ENCODE results near the gene TSEN54. TPM values are rescaled to one million over a fixed set of nuclear protein-coding genes. Genes with fewer than 3 reads are reported as not detected.

Gene TSEN54
- total RNA-seq, 2 experiments from 2014 or later: 57.4 to 69.8 TPM

GRCh38 chr17:75509528-75510258 is 6.6 kb upstream of the TSEN54 start:
- ChIA-PET POLR2A (no interaction called here), CTCF (ENCODE audit: unreplicated experiment) (no interaction called here)
- Histone ChIP-seq H3K9me3 (ENCODE audit: low read length) (no peaks in the 10 kb centered on the region), H3K4me3 (ENCODE audit: low read depth, low read length, poor library complexity, severe bottlenecking) (no peak overlapping the region), H4K20me1 (ENCODE audit: insufficient read depth, low read length) (no peaks in the 10 kb centered on the region), H3K9me2 (ENCODE audit: insufficient read depth, low read length) (no peaks in the 10 kb centered on the region), H3K79me2 (ENCODE audit: insufficient read depth, low read depth, low read length) (no peaks in the 10 kb centered on the region), H3K4me2 (ENCODE audit: low read length) (no peak overlapping the region), H2AFZ (ENCODE audit: low read length) (no peak overlapping the region), H3K27ac (ENCODE audit: low read depth, low read length, poor library complexity, severe bottlenecking) (no peak overlapping the region), H3K4me1 (ENCODE audit: insufficient read depth, low read length, poor library complexity, severe bottlenecking) (no peaks in the 10 kb centered on the region), H3K36me3 (ENCODE audit: insufficient read depth, low read length) (no peaks in the 10 kb centered on the region)
- BruUV-seq (replicated peaks): no TSS peak
- intact Hi-C loops (cut with micrococcal nuclease; ENCODE audit: unreplicated experiment): no loop called here
- TF ChIP-seq EZH2phosphoT487 (IDR thresholded peaks at IDR 0.05; ENCODE audit: borderline replicate concordance, low read depth, low read length): no peak
- no peak for DNase-seq (ENCODE audit: low spot score)

GRCh38 chr17:75511270-75511609 is 5.1 kb upstream of the TSEN54 start:
- Histone ChIP-seq H3K36me3 (ENCODE audit: insufficient read depth, low read length) (no peaks in the 10 kb centered on the region), H3K9me2 (ENCODE audit: insufficient read depth, low read length) (no peaks in the 10 kb centered on the region), H3K4me3 (ENCODE audit: low read depth, low read length, poor library complexity, severe bottlenecking) (no peak overlapping the region), H2AFZ (ENCODE audit: low read length) (no peak overlapping the region), H3K27ac (ENCODE audit: low read depth, low read length, poor library complexity, severe bottlenecking) (no peak overlapping the region), H3K9me3 (ENCODE audit: low read length) (no peaks in the 10 kb centered on the region), H3K4me1 (ENCODE audit: insufficient read depth, low read length, poor library complexity, severe bottlenecking) (peaks cover 11% of the 10 kb centered on the region), H3K4me2 (ENCODE audit: low read length) (no peak overlapping the region), H4K20me1 (ENCODE audit: insufficient read depth, low read length) (no peaks in the 10 kb centered on the region), H3K79me2 (ENCODE audit: insufficient read depth, low read depth, low read length) (no peaks in the 10 kb centered on the region)
- CTCF ChIA-PET (ENCODE audit: unreplicated experiment): no interaction called here
- TF ChIP-seq CTCF (conservative IDR thresholded peaks at IDR 0.05; ENCODE audit: low read length) (no peak), EZH2phosphoT487 (IDR thresholded peaks at IDR 0.05; ENCODE audit: borderline replicate concordance, low read depth, low read length) (no peak)
- POLR2A ChIA-PET: interaction anchor here (0.5 kb wide), 1 partner anchor 82 kb away, joined by 3 read pairs; no protein-coding TSS in a partner anchor
- intact Hi-C loops (cut with micrococcal nuclease; ENCODE audit: unreplicated experiment): no loop called here
- DNase-seq (ENCODE audit: low spot score): no peak
- BruUV-seq (replicated peaks): no TSS peak

DNA sequence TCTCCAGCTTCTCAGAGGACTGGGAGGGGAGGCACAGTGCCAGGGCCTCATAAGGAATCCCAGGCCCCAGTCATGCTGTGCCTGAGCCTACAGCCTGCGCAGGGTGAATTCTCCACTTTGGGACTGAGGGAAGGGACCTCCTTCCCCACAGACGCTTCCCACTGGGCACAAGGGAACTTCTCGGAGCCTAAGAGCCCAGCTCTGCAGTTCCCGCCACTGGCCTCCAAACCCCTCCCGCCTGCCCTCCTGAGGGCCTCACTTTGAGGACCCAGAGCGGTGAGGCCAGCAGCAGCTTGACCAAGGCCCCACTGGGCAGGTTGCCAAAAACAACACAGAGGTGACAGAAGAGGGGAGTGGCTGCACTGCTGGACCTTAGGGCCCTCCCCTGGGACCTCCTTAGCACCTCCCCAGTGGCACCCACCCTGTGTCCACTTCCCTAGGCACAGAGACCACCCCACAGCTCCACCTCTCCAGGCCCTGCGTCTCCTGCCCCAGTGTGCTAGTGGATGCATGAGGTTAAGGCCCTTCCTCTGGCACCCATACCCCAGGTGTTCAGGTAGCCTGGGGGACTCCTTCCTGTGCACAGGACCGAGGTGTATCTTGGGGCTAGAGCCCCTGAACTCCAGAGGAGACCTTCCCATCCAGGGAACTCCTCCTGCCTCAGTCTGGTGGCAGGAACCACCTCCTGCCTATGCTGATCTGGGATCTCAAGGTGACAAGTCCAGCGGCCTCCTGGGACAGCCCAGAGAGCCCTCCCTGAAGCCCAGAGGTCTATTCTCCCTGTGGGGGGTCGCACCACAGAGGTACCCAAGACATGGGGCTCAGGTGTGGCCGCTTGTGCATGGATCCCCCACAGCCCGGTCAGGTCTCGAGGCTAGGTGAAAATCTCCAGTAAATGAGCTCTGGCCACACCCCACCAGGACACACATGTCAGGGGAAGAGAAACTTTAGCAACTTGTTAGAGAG is 4.4 kb upstream of the TSEN54 start:
- Histone ChIP-seq H3K4me3 (ENCODE audit: low read depth, low read length, poor library complexity, severe bottlenecking) (no peak overlapping the region), H3K4me2 (ENCODE audit: low read length) (no peak overlapping the region), H3K36me3 (ENCODE audit: insufficient read depth, low read length) (no peaks in the 10 kb centered on the region), H4K20me1 (ENCODE audit: insufficient read depth, low read length) (no peaks in the 10 kb centered on the region), H3K9me3 (ENCODE audit: low read length) (no peaks in the 10 kb centered on the region), H2AFZ (ENCODE audit: low read length) (no peak overlapping the region), H3K79me2 (ENCODE audit: insufficient read depth, low read depth, low read length) (no peaks in the 10 kb centered on the region), H3K4me1 (ENCODE audit: insufficient read depth, low read length, poor library complexity, severe bottlenecking) (peaks cover 11% of the 10 kb centered on the region), H3K9me2 (ENCODE audit: insufficient read depth, low read length) (no peaks in the 10 kb centered on the region), H3K27ac (ENCODE audit: low read depth, low read length, poor library complexity, severe bottlenecking) (no peak overlapping the region)
- BruUV-seq (replicated peaks): no TSS peak
- intact Hi-C loops (cut with micrococcal nuclease; ENCODE audit: unreplicated experiment): no loop called here
- ChIA-PET CTCF (ENCODE audit: unreplicated experiment) (no interaction called here), POLR2A (interaction anchor here (0.5 to 1.0 kb wide), 4 partner anchors 24 to 205 kb away, joined by 3 read pairs; no protein-coding TSS in a partner anchor)
- DNase-seq (ENCODE audit: low spot score): no peak
- no peak for TF ChIP-seq CTCF (conservative IDR thresholded peaks at IDR 0.05; ENCODE audit: low read length)
- no peak for TF ChIP-seq EZH2phosphoT487 (IDR thresholded peaks at IDR 0.05; ENCODE audit: borderline replicate concordance, low read depth, low read length)

All from OCI-LY7 (cell line).